Calu3 (cell line): ENCODE results near the gene ABR. TPM values are rescaled to one million over a fixed set of nuclear protein-coding genes. Genes with fewer than 3 reads are reported as not detected.

Source experiments
- BruUV-seq: library from RNA; stranded (reverse); fragments of 400-500 nt; replicated peaks from 2 replicates; lab custom pipeline; 2021; lab: Mats Ljungman, UMichigan
- CTCF ChIA-PET: fragments of 300-600 bp; sonication (Branson Sonifier 250); formaldehyde crosslinking; loops from one replicate; lab custom pipeline; 2022; ENCODE audit warnings: antibody characterized with exemption; lab: Charles Lee
- DNase-seq: peaks from one replicate; pipeline ENCODE4 v3.0.0; 2022
- H3K27ac Mint-ChIP-seq: one replicate; pipeline ENCODE4 v1.8.0; 2022; ENCODE audit warnings: mixed read lengths; ENCODE audit not compliant: unreplicated experiment
- H3K27me3 Mint-ChIP-seq: one replicate; pipeline ENCODE4 v1.8.0; 2022; ENCODE audit warnings: mixed read lengths; ENCODE audit not compliant: unreplicated experiment
- H3K36me3 Mint-ChIP-seq: one replicate; pipeline ENCODE4 v1.8.0; 2022; ENCODE audit warnings: mild to moderate bottlenecking, moderate library complexity, mixed read lengths; ENCODE audit not compliant: insufficient read depth, unreplicated experiment
- H3K4me1 Mint-ChIP-seq: one replicate; pipeline ENCODE4 v1.8.0; 2022; ENCODE audit warnings: mild to moderate bottlenecking, low read depth, mixed read lengths; ENCODE audit not compliant: unreplicated experiment
- H3K4me3 Mint-ChIP-seq: one replicate; pipeline ENCODE4 v1.8.0; 2022; ENCODE audit warnings: mild to moderate bottlenecking, low read depth, moderate library complexity, mixed read lengths; ENCODE audit not compliant: unreplicated experiment
- H3K9me3 Mint-ChIP-seq: one replicate; pipeline ENCODE4 v1.8.0; 2022; ENCODE audit warnings: low read depth, mixed read lengths; ENCODE audit not compliant: unreplicated experiment
- intact Hi-C: fragments of 100-400 bp; cut with micrococcal nuclease; formaldehyde crosslinking; loops from one replicate; pipeline ENCODE4 v1.10.0; 2022; ENCODE audit not compliant: unreplicated experiment
- total RNA-seq: library from RNA; stranded (reverse); gene quantifications from 2 replicates; pipeline ENCODE4 v1.2.3, GENCODE V29; 2022
- TF ChIP-seq, protein P1 (sequence below): fragments of 200-600 bp; IDR thresholded peaks from one replicate; pipeline ENCODE4 v1.8.0; 2022; ENCODE audit warnings: antibody characterized with exemption; ENCODE audit not compliant: unreplicated experiment

Gene ABR
- total RNA-seq, 1 experiment from 2014 or later: 92.7 TPM

DNA sequence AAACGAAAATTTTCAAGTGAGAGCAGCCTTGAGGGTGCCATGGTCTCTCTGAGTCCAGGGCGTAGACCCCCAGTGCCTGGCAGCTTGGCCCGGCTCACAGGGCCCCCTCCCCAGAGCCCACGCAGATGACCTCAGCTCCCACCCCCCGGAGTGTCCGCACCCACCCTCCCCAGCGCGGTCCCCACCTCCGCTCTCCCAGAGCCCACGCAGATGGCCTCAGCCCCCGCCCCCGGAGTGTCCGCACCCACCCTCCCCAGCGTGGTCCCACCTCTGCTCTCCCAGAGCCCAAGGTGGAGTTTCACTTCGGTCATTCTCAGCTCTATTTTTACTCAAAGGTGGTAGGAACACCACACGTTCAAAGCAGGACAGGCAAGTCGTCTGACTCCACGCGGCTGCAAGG, 13.9 kb downstream of the ABR start:
- Mint-ChIP-seq H3K9me3 (no peaks in the 10 kb centered on the region), H3K27ac (no peak overlapping the region), H3K4me1 (no peaks in the 10 kb centered on the region), H3K4me3 (no peak overlapping the region), H3K36me3 (peaks cover 3% of the 10 kb centered on the region), H3K27me3 (no peaks in the 10 kb centered on the region)
- CTCF ChIA-PET: no interaction called here
- TF ChIP-seq, protein P1, sequence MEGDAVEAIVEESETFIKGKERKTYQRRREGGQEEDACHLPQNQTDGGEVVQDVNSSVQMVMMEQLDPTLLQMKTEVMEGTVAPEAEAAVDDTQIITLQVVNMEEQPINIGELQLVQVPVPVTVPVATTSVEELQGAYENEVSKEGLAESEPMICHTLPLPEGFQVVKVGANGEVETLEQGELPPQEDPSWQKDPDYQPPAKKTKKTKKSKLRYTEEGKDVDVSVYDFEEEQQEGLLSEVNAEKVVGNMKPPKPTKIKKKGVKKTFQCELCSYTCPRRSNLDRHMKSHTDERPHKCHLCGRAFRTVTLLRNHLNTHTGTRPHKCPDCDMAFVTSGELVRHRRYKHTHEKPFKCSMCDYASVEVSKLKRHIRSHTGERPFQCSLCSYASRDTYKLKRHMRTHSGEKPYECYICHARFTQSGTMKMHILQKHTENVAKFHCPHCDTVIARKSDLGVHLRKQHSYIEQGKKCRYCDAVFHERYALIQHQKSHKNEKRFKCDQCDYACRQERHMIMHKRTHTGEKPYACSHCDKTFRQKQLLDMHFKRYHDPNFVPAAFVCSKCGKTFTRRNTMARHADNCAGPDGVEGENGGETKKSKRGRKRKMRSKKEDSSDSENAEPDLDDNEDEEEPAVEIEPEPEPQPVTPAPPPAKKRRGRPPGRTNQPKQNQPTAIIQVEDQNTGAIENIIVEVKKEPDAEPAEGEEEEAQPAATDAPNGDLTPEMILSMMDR: no peak
- intact Hi-C loops: no loop called here
- no peak for DNase-seq
- BruUV-seq: no TSS peak

DNA sequence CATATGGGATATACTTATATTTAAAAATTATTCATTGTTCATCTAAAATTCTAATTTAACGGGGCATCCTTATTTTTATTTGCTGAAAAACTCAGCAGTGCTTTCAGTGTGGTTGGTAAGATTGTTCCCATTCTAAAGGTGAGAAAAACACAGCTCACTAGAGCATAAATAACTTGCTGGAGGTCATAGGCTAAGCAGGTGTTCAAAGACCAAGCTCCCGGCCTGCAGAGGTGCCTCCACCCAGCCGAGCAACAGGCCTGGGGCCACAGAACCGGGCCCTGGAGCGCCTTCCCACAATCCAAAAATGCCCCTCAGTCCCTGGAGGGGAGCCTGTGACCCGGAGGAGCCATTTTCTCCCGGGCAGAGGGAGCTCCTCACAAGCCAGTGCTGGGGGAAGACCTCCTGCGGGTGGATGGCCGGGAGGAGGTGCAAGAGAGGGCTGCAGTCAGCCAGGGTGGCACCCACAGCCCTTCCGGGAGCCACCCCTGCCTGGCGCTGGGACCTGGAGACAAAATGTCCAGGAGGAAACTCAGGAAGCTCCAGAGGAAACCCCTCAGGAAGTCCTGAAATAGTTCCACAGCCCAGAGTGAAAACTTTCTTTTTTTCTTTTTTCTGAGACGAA, 14.7 kb downstream of the ABR start:
- Mint-ChIP-seq H3K27me3 (no peaks in the 10 kb centered on the region), H3K27ac (no peak overlapping the region), H3K4me3 (no peak overlapping the region), H3K4me1 (no peaks in the 10 kb centered on the region), H3K9me3 (no peaks in the 10 kb centered on the region), H3K36me3 (peaks cover 3% of the 10 kb centered on the region)
- intact Hi-C loops: no loop called here
- CTCF ChIA-PET: no interaction called here
- TF ChIP-seq, protein P1: no peak
- DNase-seq: no peak
- no TSS peak for BruUV-seq

DNA sequence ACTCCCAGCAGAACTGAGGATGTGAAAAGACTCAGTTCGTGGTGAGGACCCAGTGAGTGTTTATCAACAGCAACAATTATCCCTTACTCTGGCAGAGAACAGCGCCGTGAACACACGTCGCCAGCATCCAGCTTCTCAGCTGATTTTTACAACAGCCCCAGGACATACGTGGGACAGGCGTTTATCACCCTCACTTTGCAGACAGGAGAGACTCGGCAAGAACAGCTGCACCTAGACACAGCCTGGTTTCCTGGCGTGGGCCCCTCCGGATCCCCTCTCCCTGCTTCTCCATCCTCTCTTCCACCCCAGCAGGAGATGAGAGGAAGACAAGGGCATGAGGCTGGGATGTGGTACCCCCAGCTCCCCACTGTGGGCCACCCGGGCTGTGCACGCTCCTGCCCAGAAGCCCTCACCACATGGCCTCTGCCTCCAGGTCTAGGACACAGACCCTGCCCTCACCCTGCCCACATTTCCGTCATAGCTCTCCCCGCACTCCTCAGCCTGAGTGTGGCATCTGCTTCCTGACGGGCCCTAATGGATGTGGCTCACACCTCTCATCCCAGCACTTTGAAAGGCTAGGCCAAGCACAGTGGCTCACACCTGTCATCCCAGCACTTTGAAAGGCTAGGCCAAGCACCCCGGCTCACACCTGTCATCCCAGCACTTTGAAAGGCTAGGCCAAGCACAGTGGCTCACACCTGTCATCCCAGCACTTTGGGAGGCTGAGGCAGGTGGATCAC, 17.5 kb downstream of the ABR start:
- Mint-ChIP-seq H3K9me3 (no peaks in the 10 kb centered on the region), H3K27me3 (no peaks in the 10 kb centered on the region), H3K4me3 (no peak overlapping the region), H3K36me3 (no peaks in the 10 kb centered on the region), H3K27ac (no peak overlapping the region), H3K4me1 (no peaks in the 10 kb centered on the region)
- intact Hi-C loops: no loop called here
- CTCF ChIA-PET: no interaction called here
- TF ChIP-seq, protein P1: no peak
- DNase-seq: no peak
- no TSS peak for BruUV-seq

DNA sequence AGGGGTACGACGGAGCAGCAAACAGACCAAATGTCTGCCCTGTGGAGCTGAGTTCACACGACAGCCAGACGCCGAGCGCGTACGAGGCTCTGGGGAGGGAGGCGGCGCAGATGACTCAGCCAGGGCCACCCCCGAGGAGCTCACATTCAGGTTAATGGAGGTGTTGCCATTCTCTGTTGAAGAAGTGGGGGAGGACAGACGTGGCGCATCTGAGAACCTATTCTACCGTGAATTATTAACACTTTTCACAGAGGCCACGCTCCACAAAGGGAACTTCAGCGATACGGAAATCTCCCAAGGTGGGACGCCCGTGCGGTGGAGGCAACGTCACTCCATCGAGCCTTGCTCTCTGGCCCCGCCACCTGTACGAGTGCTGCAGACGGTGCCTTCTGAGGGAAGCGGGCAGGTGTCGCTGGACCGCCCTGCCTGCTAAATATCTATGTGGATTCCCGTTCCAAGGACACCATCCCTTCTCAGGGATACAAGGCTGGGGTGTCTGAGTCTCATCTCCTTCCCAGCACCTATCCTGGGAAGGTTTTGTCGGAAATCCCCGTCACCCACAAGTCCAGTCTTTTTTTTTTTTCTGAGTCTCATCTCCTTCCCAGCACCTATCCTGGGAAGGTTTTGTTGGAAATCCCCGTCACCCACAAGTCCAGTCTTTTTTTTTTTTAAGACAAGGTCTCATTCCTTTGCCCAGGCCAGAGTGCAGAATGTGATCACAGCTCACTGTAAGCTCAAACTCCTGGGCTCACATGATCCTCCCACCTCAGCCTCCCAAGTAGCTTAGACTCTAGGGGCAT, 19.0 kb downstream of the ABR start:
- Mint-ChIP-seq H3K4me3 (no peak overlapping the region), H3K36me3 (no peaks in the 10 kb centered on the region), H3K27me3 (no peaks in the 10 kb centered on the region), H3K4me1 (no peaks in the 10 kb centered on the region), H3K9me3 (no peaks in the 10 kb centered on the region), H3K27ac (no peak overlapping the region)
- TF ChIP-seq, protein P1: no peak
- no TSS peak for BruUV-seq
- DNase-seq: no peak
- CTCF ChIA-PET: no interaction called here
- intact Hi-C loops: no loop called here
